PFSK-1 (cell line): ENCODE data around the gene S100A3.

Experiments
- FOXP2 ChIP-seq: optimal IDR thresholded peaks from 2 replicates; pipeline ENCODE3; 2011; ENCODE audit warnings: borderline replicate concordance, control low read depth, inconsistent platforms; ENCODE audit not compliant: insufficient read depth; ENCODE audit errors: extremely low read length, extremely low read depth
- POLR2AphosphoS5 ChIP-seq: IDR thresholded peaks from 2 replicates; pipeline ENCODE4 v1.6.1; 2012; ENCODE audit warnings: low read depth, mild to moderate bottlenecking, control low read depth, low read length, moderate library complexity
- REST ChIP-seq, 2 experiments: IDR thresholded peaks; 2 replicates each; pipeline versions ENCODE4 v1.6.1 to v1.8.0; 2011 to 2012; ENCODE audit warnings: low read depth in 2 of 2, low read length in 2 of 2, control low read depth in 1 of 2, inconsistent platforms in 1 of 2, mild to moderate bottlenecking in 1 of 2, moderate library complexity in 1 of 2; ENCODE audit not compliant: insufficient read depth in 1 of 2
- SIN3A ChIP-seq: IDR thresholded peaks from 2 replicates; pipeline ENCODE4 v1.6.1; 2012; ENCODE audit warnings: mild to moderate bottlenecking, low read length, moderate library complexity, borderline replicate concordance; ENCODE audit not compliant: insufficient read depth
- TAF1 ChIP-seq: IDR thresholded peaks from 2 replicates; pipeline ENCODE4 v1.6.1; 2012; ENCODE audit warnings: low read length, control low read depth, borderline replicate concordance; ENCODE audit not compliant: insufficient read depth

S100A3 gene

GRCh38 chr1:153572569-153573015, 23.5 kb upstream of the S100A3 start:
- TF ChIP-seq REST (IDR thresholded peaks at IDR 0.05; ENCODE audit: insufficient read depth in 1 of 2, low read depth in 2 of 2, low read length in 2 of 2) (no peak), TAF1 (no peak; the same call in 1 of the 2 replicates), POLR2AphosphoS5 (no peak), SIN3A (no peak), FOXP2 (no peak)

- no peak for TF ChIP-seq FOXP2
These were observed 22.6 kb upstream of the S100A3 start for GRCh38 chr1:153571706-153572105.

GRCh38 chr1:153570874-153571273, 21.8 kb upstream of the S100A3 start:
- TF ChIP-seq FOXP2 (no peak), SIN3A (no peak), REST (IDR thresholded peaks at IDR 0.05; ENCODE audit: insufficient read depth in 1 of 2, low read depth in 2 of 2, low read length in 2 of 2) (no peak), TAF1 (no peak), POLR2AphosphoS5 (no peak)

- TF ChIP-seq FOXP2 (no peak), REST (IDR thresholded peaks at IDR 0.05; ENCODE audit: insufficient read depth in 1 of 2, low read depth in 2 of 2, low read length in 2 of 2) (no peak), TAF1 (no peak), SIN3A (no peak), POLR2AphosphoS5 (no peak)
These were observed 20.4 kb upstream of the S100A3 start for GRCh38 chr1:153569465-153569864.

GRCh38 chr1:153568367-153569099, 19.5 kb upstream of the S100A3 start:
- no peak for TF ChIP-seq TAF1
- no peak for TF ChIP-seq FOXP2
- no peak for TF ChIP-seq SIN3A
- TF ChIP-seq POLR2AphosphoS5, result no peak
- no peak for TF ChIP-seq REST (IDR thresholded peaks at IDR 0.05; ENCODE audit: insufficient read depth in 1 of 2, low read depth in 2 of 2, low read length in 2 of 2)
